ENCODE data around the gene NXNL1. TPM values are rescaled to one million over a fixed set of nuclear protein-coding genes. Genes with fewer than 3 reads are reported as not detected.

NXNL1 gene
- total and polyA plus RNA-seq, 9 of the 15 experiments (the other 6 are each of a cell fraction or from before 2014, with no cell fraction given): not detected

- TF ChIP-seq VEZF1 (CRISPR knock-in tag; IDR thresholded peaks at IDR 0.05) (peak; percentile 68), SNRNP70 (optimal IDR thresholded peaks at IDR 0.05; ENCODE audit: low read depth, low read length) (no peak), POLR2G (IDR thresholded peaks at IDR 0.05; ENCODE audit: low read depth, low read length) (peak; percentile 70), ZNF778 (CRISPR knock-in tag; IDR thresholded peaks at IDR 0.05) (no peak), GABPA (tag; conservative IDR thresholded peaks at IDR 0.05; ENCODE audit: low read depth) (no peak), HDAC1 (IDR thresholded peaks at IDR 0.05) (peak in 1 of 2 experiments; percentile 68; a peak in 2 of 4 replicates), HMG20B (CRISPR knock-in tag; IDR thresholded peaks at IDR 0.05) (no peak), ZNF134 (CRISPR knock-in tag; conservative IDR thresholded peaks at IDR 0.05) (no peak), TBL1XR1 (IDR thresholded peaks at IDR 0.05; ENCODE audit: low read length in 2 of 2) (no peak), HMG20A (CRISPR knock-in tag; conservative IDR thresholded peaks at IDR 0.05) (no peak), RBM39 (optimal IDR thresholded peaks at IDR 0.05; ENCODE audit: low read depth, low read length) (no peak), HDGF (IDR thresholded peaks at IDR 0.05) (peak; percentile 86; the same call in 1 of the 2 replicates), PCBP2 (IDR thresholded peaks at IDR 0.05; ENCODE audit: low read depth, low read length, poor library complexity, severe bottlenecking) (no peak), GATAD2A (IDR thresholded peaks at IDR 0.05) (peak; percentile 64; the same call in 1 of the 2 replicates), TCF7L2 (IDR thresholded peaks at IDR 0.05; ENCODE audit: low read depth, low read length) (no peak), ZNF431 (CRISPR knock-in tag; IDR thresholded peaks at IDR 0.05) (no peak), MTA2 (IDR thresholded peaks at IDR 0.05; ENCODE audit: low read depth) (no peak)
- TF ChIP-seq, protein P1, sequence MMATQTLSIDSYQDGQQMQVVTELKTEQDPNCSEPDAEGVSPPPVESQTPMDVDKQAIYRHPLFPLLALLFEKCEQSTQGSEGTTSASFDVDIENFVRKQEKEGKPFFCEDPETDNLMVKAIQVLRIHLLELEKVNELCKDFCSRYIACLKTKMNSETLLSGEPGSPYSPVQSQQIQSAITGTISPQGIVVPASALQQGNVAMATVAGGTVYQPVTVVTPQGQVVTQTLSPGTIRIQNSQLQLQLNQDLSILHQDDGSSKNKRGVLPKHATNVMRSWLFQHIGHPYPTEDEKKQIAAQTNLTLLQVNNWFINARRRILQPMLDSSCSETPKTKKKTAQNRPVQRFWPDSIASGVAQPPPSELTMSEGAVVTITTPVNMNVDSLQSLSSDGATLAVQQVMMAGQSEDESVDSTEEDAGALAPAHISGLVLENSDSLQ (IDR thresholded peaks at IDR 0.05): peak; percentile 98
- TF ChIP-seq, protein P2, sequence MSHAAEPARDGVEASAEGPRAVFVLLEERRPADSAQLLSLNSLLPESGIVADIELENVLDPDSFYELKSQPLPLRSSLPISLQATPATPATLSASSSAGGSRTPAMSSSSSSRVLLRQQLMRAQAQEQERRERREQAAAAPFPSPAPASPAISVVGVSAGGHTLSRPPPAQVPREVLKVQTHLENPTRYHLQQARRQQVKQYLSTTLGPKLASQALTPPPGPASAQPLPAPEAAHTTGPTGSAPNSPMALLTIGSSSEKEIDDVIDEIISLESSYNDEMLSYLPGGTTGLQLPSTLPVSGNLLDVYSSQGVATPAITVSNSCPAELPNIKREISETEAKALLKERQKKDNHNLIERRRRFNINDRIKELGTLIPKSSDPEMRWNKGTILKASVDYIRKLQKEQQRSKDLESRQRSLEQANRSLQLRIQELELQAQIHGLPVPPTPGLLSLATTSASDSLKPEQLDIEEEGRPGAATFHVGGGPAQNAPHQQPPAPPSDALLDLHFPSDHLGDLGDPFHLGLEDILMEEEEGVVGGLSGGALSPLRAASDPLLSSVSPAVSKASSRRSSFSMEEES (CRISPR knock-in tag; IDR thresholded peaks at IDR 0.05): no peak
These were observed 9.5 kb upstream of the NXNL1 start, which contains the start of gene SLC27A1 (continued) for GRCh38 chr19:17470068-17470841.
